Panc1 (cell line): Measurements from ENCODE around the gene C12orf75. TPM values are rescaled to one million over a fixed set of nuclear protein-coding genes. Genes with fewer than 3 reads are reported as not detected.

Source experiments
- ATAC-seq: fragments of 200-7000 bp; cut with Tn5 transposase; 2 replicates; pipeline ENCODE4 v1.9.1; 2020; ENCODE audit warnings: mild to moderate bottlenecking, moderate library complexity
- BruUV-seq: library from RNA; stranded (reverse); fragments of 400-500 nt; replicated peaks from 2 replicates; lab custom pipeline; 2021; lab: Mats Ljungman, UMichigan
- CTCF ChIA-PET: fragments of 300-600 bp; sonication (Branson Sonifier 250); formaldehyde crosslinking; loops from one replicate; lab custom pipeline; 2022; ENCODE audit warnings: antibody characterized with exemption; lab: Charles Lee
- POLR2A ChIA-PET: fragments of 300-600 bp; sonication (Branson Sonifier 250); formaldehyde crosslinking; loops from one replicate; lab custom pipeline; 2022; ENCODE audit warnings: antibody characterized with exemption; lab: Charles Lee
- DNase-seq: peaks from one replicate; pipeline ENCODE4 v3.0.0-alpha.2; 2010; ENCODE audit warnings: low read depth, low spot score
- H3K27ac ChIP-seq: 2 replicates; pipeline ENCODE4 v1.5.1; 2011; ENCODE audit warnings: mild to moderate bottlenecking, low read length, inconsistent platforms
- H3K27me3 ChIP-seq: fragments of 200-500 bp; sonication (Bioruptor generic); 2 replicates; pipeline ENCODE4 v1.6.0; 2014; ENCODE audit warnings: low read length, inconsistent platforms; ENCODE audit not compliant: control insufficient read depth, insufficient read depth
- H3K36me3 ChIP-seq: fragments of 200-500 bp; sonication (Bioruptor generic); 2 replicates; pipeline ENCODE4 v1.5.1; 2014; ENCODE audit warnings: inconsistent platforms, mild to moderate bottlenecking, low read length, moderate library complexity; ENCODE audit not compliant: control insufficient read depth, insufficient read depth
- H3K4me1 ChIP-seq: 2 replicates; pipeline ENCODE4 v1.5.1; 2011; ENCODE audit warnings: inconsistent platforms, mild to moderate bottlenecking, low read length, moderate library complexity; ENCODE audit not compliant: control insufficient read depth, insufficient read depth
- H3K4me3 ChIP-seq, 2 experiments: 2 replicates each; pipeline ENCODE4 v1.5.1; 2011 to 2012; ENCODE audit warnings: low read depth in 2 of 2, low read length in 2 of 2, mild to moderate bottlenecking in 2 of 2, inconsistent platforms in 1 of 2, moderate library complexity in 1 of 2
- H3K9me3 ChIP-seq: fragments of 200-500 bp; sonication (Bioruptor generic); 2 replicates; pipeline ENCODE4 v1.5.1; 2014; ENCODE audit warnings: low read depth, mild to moderate bottlenecking, inconsistent platforms, low read length, moderate library complexity; ENCODE audit not compliant: control insufficient read depth, insufficient read depth
- CTCF ChIP-seq: fragments of 450-650 bp; IDR thresholded peaks from 2 replicates; pipeline ENCODE4 v1.5.1; 2017; ENCODE audit warnings: mild to moderate bottlenecking
- POLR2AphosphoS5 ChIP-seq: IDR thresholded peaks from 2 replicates; pipeline ENCODE4 v1.6.1; 2012; ENCODE audit warnings: mild to moderate bottlenecking, low read depth, low read length, moderate library complexity
- REST ChIP-seq, 2 experiments: IDR thresholded peaks; 2 replicates each; pipeline ENCODE4 v1.6.1; 2011 to 2012; ENCODE audit warnings: low read depth in 2 of 2, control low read depth in 1 of 2, low read length in 1 of 2, mild to moderate bottlenecking in 1 of 2, moderate library complexity in 1 of 2; ENCODE audit not compliant: insufficient read depth in 1 of 2
- SIN3A ChIP-seq: IDR thresholded peaks from 2 replicates; pipeline ENCODE4 v1.6.1; 2012; ENCODE audit warnings: low read depth, mild to moderate bottlenecking, low read length, moderate library complexity, borderline replicate concordance; ENCODE audit not compliant: insufficient read depth
- TCF7L2 ChIP-seq: IDR thresholded peaks from 2 replicates; pipeline ENCODE4 v1.6.1; 2011; ENCODE audit warnings: mild to moderate bottlenecking, low read depth, low read length, inconsistent platforms
- in situ Hi-C: cut with HindIII; loops from 2 replicates; pipeline ENCODE4 v1.10.0; 2016; ENCODE audit warnings: low sequenced_read_pairs, low pct_unique_long_range_greater_than_20kb
- intact Hi-C: fragments of 100-400 bp; cut with micrococcal nuclease; formaldehyde crosslinking; loops from one replicate; pipeline ENCODE4 v1.10.0; 2022; ENCODE audit not compliant: unreplicated experiment
- total RNA-seq: library from RNA; stranded (reverse); gene quantifications from one replicate; pipeline ENCODE4 v1.2.1, GENCODE V29; 2021; ENCODE audit not compliant: unreplicated experiment

C12orf75 gene
- total RNA-seq, 1 experiment from 2014 or later: 132 TPM

GRCh38 chr12:105398930-105399329, 68.4 kb downstream of the C12orf75 start:
- TF ChIP-seq SIN3A: no peak
- no peak for TF ChIP-seq CTCF
- Histone ChIP-seq H3K27ac (no peak overlapping the region), H3K27me3 (no peaks in the 10 kb centered on the region), H3K4me1 (no peaks in the 10 kb centered on the region), H3K36me3 (no peaks in the 10 kb centered on the region), H3K4me3 (no peak overlapping the region), H3K9me3 (no peaks in the 10 kb centered on the region)
- DNase-seq: no peak
- in situ Hi-C loops (no loop called here), intact Hi-C loops (no loop called here)
- POLR2A ChIA-PET: no interaction called here
- CTCF ChIA-PET: interaction anchor here (0.6 kb wide), 1 partner anchor 572 kb away, joined by 3 read pairs; no protein-coding TSS in a partner anchor
- no peak for ATAC-seq
- no TSS peak for BruUV-seq

GRCh38 chr12:105399428-105400081, 69.1 kb downstream of the C12orf75 start:
- no peaks in the 10 kb centered on the region for H3K9me3 ChIP-seq
- ATAC-seq (no peak), DNase-seq (no peak)
- H3K36me3 ChIP-seq: no peaks in the 10 kb centered on the region
- intact Hi-C loops (no loop called here), in situ Hi-C loops (no loop called here)
- CTCF ChIA-PET: interaction anchor here (0.6 kb wide), 1 partner anchor 572 kb away, joined by 3 read pairs; no protein-coding TSS in a partner anchor
- no peak overlapping the region for H3K27ac ChIP-seq
- BruUV-seq: no TSS peak
- TF ChIP-seq TCF7L2 (no peak), SIN3A (no peak), POLR2AphosphoS5 (no peak), REST (IDR thresholded peaks at IDR 0.05; ENCODE audit: insufficient read depth in 1 of 2, low read depth in 2 of 2, low read length in 1 of 2) (no peak), CTCF (no peak)
- POLR2A ChIA-PET: no interaction called here
- no peak overlapping the region for H3K4me3 ChIP-seq
- H3K4me1 ChIP-seq: no peaks in the 10 kb centered on the region
- H3K27me3 ChIP-seq: no peaks in the 10 kb centered on the region
